ENCODE data around the gene DYRK2.

The DYRK2 gene

GRCh38 chr12:67705394-67706370 is 57.1 kb downstream of the DYRK2 start:
- DNase-seq (no peak), ATAC-seq (no peak)

GRCh38 chr12:67709367-67709954 is 60.9 kb downstream of the DYRK2 start:
- no peak for DNase-seq
- no peak for ATAC-seq

GRCh38 chr12:67710582-67710981 is 62.0 kb downstream of the DYRK2 start:
- ATAC-seq (peak; percentile 23), DNase-seq (no peak)

- no peak for DNase-seq
- no peak for ATAC-seq
Observed at GRCh38 chr12:67712011-67712410, 63.5 kb downstream of the DYRK2 start.

GRCh38 chr12:67714648-67715047 is 66.1 kb downstream of the DYRK2 start:
- DNase-seq (no peak), ATAC-seq (no peak)
